B cell (primary cell): Measurements from ENCODE around the gene TTLL6.

Source experiments
- CTCF ChIP-seq: fragments of 200-600 bp; IDR thresholded peaks from one replicate; pipeline ENCODE4 v1.8.0; 2022; ENCODE audit warnings: antibody characterized with exemption, mild to moderate bottlenecking
- EZH2 ChIP-seq: IDR thresholded peaks from 2 replicates; pipeline ENCODE4 v1.6.1; 2012; ENCODE audit warnings: borderline replicate concordance, low read depth, mild to moderate bottlenecking, moderate library complexity, low read length; ENCODE audit not compliant: insufficient read depth, poor library complexity, severe bottlenecking

- TF ChIP-seq CTCF (no peak), EZH2 (no peak)
These were observed 82.0 kb downstream of the TTLL6 start for GRCh38 chr17:48735062-48735351.
